RPMI7951 (cell line): ENCODE data around the gene PLCB4. TPM values are rescaled to one million over a fixed set of nuclear protein-coding genes. Genes with fewer than 3 reads are reported as not detected.

ENCODE experiments used
- DNase-seq: peaks from one replicate; pipeline ENCODE4 v3.0.0-alpha.2; 2012; ENCODE audit warnings: low read depth
- total RNA-seq: library from RNA; depleted of rRNA; stranded (reverse); fragments of >200 nt; shearing (Covaris generic); gene quantifications from 2 replicates; pipeline ENCODE4 v1.2.3, GENCODE V29; 2014

Gene PLCB4
- total RNA-seq, 1 experiment from 2014 or later: 5.4 TPM

DNA sequence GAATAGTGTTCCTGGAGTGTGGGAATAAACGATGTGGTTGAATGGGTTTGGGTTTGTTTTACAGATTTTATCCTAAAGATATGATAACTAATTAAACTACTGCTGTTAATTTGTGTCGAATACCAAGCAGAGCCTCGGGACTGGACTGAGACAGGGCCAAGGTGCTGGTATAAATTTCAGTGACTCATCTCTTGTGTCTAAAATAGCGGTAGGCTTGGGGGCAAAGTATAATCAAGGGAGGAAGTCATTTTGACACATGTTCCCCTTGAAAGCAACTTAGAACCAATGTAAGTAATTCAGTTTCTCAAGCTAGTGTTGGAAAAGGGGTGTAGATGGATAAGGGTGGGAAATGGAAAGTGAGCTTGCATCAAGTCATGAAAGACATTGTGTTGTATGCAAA lies 108.4 kb downstream of the PLCB4 start:
- DNase-seq: peak; percentile 88

DNA sequence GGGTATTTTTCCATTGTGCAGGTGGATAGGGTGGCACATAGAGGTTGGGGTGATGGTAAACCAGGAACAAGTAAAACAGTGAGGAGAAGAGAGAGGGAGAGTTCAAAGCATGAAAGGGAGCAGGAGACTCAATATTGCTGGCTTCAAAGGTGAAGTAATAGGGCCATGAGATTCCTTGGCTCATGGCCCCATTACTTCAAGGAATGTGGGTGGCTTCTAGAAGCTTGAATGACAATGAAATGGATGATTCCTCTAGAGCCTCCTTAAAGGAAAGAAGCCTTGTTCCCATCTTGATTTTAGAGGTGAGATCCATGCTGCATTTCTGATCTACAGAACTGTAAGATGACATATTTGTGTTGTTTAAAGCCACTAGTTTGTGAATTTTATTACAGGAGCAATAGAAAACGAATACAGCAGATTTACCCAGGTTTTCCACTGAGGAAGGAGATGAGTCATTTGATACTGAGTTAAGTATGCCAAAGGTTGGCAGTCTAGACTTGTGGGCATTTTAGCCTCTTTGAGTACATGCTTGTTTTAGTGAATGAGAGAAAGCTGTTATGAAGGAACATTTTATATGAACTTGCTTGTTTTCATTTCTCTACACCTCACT lies 110.4 kb downstream of the PLCB4 start:
- peak; percentile 79 for DNase-seq

DNA sequence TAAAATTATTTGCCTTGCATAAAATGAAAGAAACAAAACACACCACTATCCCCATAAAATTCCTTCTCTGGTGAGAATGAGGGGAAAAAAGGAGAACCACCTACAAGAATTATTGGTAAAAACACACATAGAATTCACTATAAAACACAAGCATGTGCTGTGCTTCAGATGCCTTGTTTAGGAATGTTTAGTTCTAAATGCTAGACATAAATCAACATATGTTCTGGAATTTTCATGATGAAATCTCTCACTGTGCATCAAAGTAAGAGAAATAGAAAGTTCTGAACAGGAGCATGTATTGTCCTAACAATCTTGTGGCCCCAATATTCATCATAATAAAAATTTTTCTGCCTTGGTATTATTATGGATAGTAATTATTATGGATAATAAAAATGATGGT lies 111.0 kb downstream of the PLCB4 start:
- no peak for DNase-seq

DNA sequence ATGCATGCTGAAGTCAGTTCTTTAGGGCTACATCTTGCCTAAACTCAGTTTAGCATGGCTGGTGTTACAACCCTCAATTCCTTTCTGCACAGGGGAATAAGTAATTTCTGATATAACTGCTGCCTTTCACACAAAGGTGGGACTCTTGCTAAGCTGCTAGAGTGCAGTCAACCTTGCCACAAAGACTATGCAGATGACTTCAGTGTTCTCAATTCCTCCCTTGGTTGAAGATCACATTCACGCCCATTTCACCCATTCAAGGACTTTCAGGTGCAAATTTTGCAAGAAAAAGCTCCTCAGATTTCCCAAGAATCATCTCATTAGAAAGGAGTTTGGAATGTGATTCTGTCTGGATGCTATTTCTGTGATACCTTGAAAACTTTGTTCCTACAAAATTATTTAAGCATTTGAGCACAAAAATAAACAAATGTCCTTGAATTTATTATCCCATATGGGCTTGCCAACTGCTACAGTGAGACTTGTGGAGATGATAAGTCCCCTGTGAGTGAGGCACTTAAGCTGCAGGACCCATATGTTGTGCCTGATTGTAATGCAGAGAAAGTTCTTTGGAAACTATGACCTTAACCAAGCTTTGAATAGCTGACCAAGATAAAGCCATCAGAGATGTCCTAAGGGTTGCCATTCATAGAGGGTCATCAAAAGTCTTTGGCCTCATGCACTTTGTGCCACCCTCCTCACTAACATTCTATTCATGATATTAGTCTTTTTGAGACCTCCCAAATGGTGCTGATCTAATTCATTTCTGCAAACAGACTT lies 111.8 kb downstream of the PLCB4 start:
- DNase-seq: no peak

DNA sequence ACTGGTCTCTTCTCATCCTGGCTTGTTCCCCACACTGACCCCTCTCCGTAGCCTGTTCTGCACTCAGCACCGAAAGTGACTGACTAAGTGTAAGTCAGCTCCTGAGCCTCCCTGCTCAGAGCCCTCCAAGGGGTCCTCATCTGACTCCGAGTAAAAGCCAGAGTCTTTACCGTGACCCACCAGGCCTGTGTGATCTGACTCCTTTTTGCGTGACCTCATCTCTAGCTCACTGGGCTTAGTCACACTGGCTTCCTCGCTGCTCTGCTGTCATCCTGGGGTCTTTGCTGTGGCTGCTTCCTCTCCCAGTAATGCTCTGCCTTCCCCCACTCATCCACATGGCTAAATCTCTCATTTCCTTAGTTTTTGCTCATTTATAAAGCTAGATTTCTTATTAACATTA lies 116.6 kb downstream of the PLCB4 start:
- DNase-seq: peak; percentile 83

DNA sequence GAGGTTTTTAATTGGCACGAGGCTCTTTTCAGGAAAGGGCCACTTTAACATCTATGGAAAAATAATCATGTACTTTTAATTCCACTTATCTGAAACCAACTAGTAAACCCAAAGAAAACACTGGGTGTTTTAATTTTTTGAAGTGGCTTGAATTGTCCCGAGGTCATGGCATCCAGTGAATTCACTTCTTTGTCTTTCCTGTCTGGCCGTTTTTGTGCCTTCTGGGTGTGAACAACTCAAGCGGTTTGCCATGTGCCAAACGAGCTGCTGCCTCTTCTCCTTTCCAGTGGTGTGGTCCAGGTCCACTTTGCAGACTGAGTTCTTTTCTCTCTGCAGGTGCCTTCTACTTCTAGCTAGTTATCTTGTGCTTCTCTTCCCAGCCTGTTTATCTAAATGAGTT lies 117.5 kb downstream of the PLCB4 start:
- peak; percentile 51 for DNase-seq

DNA sequence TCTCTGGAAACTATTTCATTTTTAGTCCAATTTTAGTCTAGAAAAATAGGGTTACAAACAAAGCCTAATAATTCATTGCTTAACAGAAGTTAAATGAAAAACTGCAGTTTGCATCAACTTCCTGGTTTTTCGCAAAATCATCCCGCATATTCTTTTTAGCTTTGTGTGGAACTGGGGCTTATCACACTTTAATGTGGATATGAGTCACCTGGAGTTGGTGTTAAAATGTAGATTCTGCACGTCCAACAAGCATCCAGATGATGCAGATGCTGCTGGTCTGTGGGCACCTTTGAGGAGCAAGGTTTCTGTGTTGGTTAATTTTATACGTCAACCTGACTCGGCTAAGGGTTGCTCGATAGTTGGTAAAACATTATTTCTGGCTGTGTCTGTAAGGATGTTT lies 126.1 kb downstream of the PLCB4 start:
- DNase-seq: no peak

DNA sequence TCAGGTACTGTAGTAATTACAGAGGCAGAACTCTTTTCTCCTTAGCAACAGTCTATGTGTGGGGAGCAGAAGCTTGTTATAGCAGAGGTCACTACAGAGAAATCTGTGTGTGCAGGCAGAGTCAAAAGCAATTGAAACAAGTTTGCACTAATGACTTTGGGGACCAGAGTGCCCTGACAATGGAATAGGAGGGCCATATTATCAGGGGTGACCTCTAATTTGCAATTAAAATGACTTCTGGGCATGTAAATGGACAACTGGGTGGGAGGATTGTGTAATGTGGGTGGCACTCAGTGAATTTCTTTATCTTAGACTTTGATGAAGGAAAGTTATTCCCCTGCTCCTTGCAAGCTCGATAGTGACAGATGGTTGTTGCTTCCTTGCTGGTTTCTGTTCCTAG lies 127.2 kb downstream of the PLCB4 start:
- no peak for DNase-seq

DNA sequence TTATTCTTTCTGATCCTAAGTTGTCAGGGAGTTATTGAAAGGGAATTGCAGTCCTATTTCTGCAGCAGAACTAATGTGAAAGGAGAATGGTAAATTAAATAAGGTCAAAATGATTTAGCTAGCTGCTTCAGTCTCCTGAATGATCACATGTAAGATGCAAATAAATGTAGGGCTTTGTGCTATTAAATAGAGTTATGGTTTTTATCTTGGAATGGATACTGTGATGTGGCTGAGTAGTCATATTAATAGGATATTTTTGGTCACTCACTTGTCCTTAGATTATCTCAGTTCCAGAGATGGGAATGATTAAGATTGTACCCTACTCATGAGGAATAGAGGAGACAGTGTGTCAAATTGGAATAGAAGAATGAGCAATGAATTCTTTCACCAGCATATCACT lies 129.6 kb downstream of the PLCB4 start:
- no peak for DNase-seq

DNA sequence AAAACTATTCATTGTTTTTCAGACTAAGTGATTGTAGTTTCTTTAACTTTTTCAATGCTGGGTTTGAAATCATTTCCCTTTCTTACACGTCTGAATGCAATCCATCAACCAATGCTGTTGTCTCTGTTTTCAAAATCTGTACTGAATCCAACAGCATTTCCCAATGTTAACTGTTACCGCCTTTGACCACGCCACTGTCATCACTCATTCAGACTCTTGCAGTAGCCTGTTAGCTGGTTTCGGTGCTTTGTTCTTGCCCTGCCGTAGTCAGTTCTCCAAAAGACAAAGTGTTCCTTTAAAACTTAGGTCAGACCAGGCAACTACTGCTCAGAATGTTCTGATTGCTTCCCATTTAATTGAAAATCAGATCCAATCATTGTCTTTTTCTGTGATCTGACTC lies 131.3 kb downstream of the PLCB4 start:
- DNase-seq: peak; percentile 36

DNA sequence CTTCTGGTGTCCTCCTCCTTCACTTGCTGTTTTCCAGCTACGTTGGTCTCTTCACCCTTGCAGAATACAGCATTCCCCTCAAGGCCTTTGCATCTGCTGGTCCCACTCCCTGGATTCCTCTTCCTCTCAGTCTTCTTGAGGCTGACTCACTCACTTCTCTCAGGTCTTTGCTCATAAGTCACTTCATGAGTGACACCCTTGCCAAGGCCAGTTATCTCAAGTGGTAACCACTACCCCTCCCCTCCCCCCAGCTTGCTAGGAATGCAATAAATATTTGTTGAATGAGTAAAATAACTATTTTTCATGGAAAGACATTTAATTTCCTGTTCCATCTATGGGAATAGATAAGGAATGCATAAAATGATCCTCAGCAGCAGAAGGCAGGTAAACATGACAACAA lies 131.7 kb downstream of the PLCB4 start:
- peak; percentile 91 for DNase-seq

DNA sequence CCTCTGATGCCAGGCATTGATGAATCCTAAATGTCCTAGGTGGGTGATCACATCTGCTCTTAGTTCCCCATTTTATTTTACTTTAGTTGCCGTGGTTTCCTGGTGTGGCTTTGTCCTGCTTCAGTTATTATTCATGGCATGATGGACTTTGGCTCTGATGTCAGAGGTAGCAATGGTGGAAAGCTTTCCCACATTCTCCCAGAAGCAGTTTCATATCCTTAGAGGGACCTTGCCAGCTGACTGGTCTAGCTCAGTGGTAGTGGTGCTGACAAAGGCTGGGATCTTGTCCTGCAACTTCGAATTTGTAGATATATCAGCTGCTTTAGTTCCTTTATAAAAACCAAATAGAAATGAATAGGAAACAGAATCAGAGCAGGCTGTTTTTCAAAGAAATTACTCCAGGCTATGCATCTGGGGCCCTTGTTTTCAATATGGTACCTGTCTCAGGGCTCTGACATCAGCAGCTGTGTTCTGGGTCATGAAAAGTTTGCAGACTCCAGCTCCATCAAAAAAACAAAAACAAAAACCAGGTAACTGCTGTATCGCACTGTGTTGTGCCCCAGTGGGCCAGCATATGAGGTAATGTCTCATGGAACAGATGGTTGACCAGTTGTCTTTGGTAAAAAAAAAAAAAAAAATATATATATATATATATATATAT lies 133.7 kb downstream of the PLCB4 start:
- DNase-seq: peak; percentile 64

DNA sequence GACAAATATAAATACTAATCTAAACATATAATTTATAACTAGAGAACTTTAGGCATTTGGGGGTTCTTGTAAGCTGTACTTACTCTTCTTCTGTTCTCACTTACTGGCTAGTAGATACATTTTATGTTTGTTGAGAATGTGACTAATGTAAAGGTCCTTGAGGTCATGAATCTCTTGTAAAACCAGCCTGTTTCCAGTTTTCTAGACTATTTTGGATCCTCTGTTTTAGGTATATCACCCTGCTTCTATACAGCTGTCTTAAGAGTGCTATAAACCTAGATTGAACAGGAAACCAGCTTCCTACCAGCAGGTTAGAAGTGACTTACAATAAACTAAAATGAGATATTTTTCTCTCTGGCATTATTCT lies 134.2 kb downstream of the PLCB4 start:
- DNase-seq: peak; percentile 55

DNA sequence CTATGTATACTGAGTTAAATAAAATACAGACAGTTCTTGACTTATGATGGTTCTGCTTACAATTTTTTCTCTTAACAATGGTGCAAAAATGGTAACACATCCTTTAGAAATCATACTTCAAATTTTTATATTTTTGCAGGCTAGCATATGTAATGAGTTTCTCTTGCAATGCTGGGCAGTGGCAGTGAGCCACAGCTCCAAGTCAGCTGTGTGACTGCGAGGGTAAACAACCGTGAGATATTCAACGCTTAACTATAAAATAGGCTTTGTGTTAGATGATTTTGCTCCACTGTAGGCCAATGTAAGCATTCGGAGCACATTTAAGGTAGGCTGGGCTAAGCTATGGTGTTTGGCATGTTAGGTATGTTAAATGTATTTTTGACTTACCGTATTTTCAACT lies 136.1 kb downstream of the PLCB4 start:
- no peak for DNase-seq

DNA sequence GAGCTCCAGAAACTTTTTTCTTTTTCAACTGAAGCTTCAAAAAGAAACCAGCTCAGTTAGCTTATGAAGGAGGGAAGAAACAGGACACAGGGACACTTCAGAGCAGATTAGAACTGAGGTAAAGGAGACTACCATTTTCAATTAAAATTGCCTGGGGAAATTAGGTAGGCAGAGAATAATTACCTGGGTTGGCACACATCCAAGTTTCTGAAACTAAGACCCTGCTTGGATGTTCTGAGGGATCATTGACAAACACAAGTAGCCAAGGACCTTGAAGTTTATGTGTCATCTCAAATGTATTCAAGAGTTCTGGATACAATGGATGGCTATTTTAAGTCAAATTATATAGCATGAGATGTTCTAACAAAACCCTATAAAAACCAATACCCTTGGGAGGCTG lies 137.6 kb downstream of the PLCB4 start:
- DNase-seq: no peak

DNA sequence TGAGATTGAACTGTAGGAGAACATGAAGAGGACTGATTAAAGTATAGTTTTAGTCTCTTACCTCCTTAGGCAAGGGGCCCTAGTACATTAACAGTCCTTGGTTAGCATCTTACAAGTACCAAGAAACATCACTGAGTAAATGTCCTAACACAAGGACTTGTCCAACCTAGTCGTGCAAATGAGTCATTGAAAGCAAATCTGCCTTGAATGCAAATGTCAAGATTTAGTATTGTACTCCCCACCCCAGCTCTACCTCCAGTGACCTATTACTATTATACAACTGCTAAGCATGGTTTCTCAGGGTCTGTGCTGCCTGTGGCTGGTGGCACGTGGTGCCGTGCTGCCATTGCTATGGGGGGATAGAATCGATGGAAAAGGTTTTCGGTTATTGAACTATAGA lies 138.4 kb downstream of the PLCB4 start:
- DNase-seq: no peak

DNA sequence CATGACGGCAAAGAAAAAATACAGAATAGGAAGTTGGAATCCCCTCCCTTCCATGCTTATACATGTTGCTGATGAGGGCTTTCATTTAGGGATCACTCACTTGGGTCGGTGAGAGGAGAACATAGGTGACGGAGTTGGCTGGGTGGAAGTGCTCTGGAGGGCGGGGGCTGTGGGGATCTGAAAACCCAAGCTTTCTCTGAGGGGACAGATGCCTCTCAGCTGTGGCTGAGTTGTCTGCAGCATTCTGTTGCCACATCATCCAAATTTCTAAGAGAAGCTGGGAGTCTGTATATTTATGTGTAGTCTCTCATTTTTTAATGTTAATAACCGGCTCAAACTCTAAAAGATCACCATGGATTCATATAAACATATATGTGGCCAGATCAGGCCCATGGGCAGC lies 141.5 kb downstream of the PLCB4 start:
- DNase-seq: no peak

DNA sequence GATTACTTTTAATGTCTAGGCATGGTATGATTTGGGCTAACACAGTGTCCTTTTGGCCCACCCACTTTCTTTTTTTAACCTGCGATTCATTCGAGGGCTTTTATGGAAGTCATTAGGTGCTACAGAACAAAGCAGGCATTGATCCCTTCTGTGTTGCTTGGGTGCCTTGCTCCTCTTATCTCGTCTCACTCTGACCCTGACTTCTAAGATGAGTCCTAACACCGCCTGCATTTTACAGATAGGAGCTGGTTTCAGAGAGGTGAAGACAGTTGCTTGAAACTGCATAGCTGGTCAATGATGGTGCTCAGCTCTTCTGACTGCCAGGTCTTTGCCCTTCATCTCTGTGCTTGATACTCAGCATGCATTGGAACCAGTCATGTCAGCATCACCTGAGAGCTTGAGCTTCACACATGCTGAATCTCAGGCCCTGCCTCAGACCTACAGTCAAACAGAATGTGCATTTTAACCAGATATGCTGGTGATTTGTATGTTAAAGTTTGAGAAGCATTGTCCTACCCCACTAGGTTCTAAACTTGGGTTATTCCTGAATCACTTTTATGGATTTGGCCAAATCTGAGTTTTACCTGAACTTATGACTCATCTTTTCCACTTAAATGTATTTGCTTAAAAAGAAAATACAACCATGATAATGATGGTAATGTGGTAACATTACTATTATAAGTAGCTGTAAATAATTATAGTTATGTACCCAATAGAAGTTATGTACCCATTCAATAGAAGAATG lies 142.3 kb downstream of the PLCB4 start:
- no peak for DNase-seq

DNA sequence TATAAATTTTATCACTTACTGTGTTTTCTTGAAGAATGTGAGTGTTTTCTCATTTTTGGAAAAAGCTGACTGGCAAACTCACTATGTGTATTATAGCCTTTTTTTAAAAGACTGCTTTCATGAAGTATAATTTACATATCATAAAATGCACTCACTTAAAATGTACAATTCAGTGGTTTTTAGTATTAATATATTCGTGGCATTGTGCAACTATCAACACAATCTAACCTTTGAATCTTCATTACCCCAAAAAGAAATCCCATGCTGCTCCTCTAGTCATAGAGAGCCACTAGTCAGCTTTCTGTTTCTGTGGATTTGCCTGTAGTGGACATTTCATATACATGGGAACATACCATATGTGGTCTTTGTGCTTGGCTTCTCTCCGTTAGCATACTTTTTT lies 143.8 kb downstream of the PLCB4 start:
- no peak for DNase-seq

DNA sequence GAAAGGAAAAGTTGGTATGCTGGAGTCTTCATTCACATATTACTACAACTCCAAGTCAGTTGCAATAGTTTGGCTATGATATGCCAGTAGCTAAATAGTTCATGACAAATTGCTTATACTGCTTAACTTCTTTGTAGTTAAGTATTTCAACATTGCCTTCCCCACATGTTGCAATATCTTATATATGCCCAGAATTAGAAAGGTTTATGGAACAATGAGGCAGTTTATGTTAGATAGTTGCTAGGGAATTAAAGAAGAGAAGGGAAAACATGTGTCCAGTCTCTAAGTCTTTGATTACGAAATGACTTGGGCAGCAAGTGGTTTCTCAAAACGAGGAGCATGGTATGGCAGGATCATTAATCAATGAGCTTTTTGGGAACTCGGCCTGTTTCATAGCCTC lies 145.8 kb downstream of the PLCB4 start:
- DNase-seq: peak; percentile 87

DNA sequence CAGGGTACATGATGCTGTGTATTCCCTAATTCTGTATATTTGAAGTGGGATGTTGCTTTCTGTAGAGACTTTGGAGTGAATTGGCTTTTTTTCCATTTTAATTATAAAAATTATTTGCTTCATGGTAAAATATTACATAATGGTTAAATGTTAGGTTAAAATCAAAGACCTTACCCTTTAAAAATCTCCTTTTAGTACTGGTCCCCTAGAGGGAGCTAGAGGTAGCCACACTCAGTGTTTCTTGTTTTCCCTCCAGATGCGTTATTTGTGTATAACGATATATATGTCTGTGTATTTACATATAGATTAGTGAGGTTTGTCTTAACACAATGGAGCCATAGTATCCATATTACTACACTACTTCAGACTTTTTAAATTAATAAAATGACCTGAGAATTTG lies 146.7 kb downstream of the PLCB4 start:
- DNase-seq: peak; percentile 34

DNA sequence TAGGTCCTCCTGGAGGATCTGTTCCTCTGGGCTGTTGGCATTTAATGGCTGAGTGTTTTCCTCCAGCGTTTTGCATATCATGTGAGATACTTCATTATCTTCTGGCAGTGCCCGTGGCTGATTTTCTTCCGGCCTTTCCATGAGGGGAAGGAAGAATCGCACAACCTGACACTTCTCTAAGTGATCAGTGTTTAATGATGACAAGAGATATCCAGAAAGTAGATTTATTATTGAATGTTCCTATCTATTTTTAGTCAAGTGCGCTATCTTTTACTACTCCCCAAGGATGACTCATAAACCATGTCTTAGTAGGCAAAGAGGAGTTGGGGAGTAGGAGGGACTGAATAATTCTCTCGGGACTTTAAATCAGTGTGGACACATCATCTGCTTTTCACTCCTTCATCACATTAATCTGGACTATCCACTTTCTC lies 149.7 kb downstream of the PLCB4 start:
- peak; percentile 85 for DNase-seq
